Measurements from ENCODE around the gene METTL17.

DNA sequence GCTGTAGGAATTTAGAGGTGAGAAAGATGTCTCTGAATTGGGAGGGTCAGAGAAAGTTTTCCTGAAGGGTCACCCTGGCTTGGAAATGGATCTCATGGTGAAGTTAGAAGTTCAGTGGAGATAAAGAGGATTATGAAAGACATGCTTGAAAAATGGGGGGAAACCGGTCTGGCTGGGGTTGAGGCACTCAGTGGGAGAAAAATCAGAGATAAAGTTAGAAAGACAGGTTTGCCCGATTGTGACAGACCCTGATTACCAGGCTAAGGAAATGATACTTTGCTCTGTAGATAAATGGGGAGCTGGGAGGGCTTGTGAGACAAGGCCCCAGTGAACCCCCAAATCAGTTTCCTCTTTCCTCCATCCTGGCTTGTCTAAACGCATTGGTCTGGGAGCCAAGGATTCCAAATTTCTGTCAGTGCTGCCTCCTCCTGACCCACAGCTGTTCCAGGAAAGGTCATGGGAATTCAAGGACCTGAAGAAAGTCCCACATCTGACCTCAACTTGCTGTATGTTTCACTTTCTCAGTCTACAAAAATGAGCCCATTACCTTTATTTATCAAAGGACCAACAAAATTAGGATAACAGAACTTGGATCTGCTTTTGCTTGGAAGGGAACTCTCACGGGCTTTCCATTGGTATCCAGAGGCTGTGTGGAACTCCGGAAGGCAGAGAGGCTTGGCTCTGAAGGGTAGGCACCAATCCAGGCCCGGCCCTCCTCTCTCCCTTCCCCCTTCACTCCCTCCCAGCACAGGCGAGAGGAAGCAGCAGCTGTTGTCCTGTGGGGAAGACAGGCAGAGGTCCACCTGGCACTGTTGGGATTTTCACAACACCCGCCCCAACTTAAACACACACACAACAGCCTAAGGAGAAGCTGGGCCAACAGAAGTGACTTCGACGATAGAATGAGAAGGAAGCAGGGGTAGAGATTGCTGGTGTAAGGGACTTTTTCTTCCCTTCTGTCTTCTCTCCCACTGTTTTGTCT lies 49.0 kb downstream of the METTL17 start:
- TF ChIP-seq POLR2AphosphoS5 (IDR thresholded peaks at IDR 0.05; ENCODE audit: low read depth, low read length) (no peak), SIN3A (IDR thresholded peaks at IDR 0.05; ENCODE audit: borderline replicate concordance, insufficient read depth, low read depth, low read length) (no peak), TCF7L2 (IDR thresholded peaks at IDR 0.05; ENCODE audit: low read depth, low read length) (no peak)
- TF ChIP-seq, protein P1, sequence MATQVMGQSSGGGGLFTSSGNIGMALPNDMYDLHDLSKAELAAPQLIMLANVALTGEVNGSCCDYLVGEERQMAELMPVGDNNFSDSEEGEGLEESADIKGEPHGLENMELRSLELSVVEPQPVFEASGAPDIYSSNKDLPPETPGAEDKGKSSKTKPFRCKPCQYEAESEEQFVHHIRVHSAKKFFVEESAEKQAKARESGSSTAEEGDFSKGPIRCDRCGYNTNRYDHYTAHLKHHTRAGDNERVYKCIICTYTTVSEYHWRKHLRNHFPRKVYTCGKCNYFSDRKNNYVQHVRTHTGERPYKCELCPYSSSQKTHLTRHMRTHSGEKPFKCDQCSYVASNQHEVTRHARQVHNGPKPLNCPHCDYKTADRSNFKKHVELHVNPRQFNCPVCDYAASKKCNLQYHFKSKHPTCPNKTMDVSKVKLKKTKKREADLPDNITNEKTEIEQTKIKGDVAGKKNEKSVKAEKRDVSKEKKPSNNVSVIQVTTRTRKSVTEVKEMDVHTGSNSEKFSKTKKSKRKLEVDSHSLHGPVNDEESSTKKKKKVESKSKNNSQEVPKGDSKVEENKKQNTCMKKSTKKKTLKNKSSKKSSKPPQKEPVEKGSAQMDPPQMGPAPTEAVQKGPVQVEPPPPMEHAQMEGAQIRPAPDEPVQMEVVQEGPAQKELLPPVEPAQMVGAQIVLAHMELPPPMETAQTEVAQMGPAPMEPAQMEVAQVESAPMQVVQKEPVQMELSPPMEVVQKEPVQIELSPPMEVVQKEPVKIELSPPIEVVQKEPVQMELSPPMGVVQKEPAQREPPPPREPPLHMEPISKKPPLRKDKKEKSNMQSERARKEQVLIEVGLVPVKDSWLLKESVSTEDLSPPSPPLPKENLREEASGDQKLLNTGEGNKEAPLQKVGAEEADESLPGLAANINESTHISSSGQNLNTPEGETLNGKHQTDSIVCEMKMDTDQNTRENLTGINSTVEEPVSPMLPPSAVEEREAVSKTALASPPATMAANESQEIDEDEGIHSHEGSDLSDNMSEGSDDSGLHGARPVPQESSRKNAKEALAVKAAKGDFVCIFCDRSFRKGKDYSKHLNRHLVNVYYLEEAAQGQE (IDR thresholded peaks at IDR 0.05; ENCODE audit: insufficient read depth in 1 of 2, low read depth in 2 of 2, low read length in 1 of 2): no peak
- TF ChIP-seq, protein P2, sequence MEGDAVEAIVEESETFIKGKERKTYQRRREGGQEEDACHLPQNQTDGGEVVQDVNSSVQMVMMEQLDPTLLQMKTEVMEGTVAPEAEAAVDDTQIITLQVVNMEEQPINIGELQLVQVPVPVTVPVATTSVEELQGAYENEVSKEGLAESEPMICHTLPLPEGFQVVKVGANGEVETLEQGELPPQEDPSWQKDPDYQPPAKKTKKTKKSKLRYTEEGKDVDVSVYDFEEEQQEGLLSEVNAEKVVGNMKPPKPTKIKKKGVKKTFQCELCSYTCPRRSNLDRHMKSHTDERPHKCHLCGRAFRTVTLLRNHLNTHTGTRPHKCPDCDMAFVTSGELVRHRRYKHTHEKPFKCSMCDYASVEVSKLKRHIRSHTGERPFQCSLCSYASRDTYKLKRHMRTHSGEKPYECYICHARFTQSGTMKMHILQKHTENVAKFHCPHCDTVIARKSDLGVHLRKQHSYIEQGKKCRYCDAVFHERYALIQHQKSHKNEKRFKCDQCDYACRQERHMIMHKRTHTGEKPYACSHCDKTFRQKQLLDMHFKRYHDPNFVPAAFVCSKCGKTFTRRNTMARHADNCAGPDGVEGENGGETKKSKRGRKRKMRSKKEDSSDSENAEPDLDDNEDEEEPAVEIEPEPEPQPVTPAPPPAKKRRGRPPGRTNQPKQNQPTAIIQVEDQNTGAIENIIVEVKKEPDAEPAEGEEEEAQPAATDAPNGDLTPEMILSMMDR (IDR thresholded peaks at IDR 0.05): no peak

Data from Panc1 (cell line).